GM10248 (cell line): ENCODE results near the gene CSKMT.
A peak's percentile ranks its signal among the peaks of the same experiment; 100 is the strongest.

Source experiments
- CTCF ChIA-PET: fragments of 300-600 bp; sonication (Branson Sonifier 250); formaldehyde crosslinking; extraction: SDS; loops from one replicate; lab custom pipeline; 2021; ENCODE audit warnings: antibody characterized with exemption; lab: Yijun Ruan, JAX
- POLR2A ChIA-PET: fragments of 350-650 bp; sonication (Branson Sonifier 250); formaldehyde crosslinking; extraction: SDS; loops from one replicate; lab custom pipeline; 2020; ENCODE audit warnings: antibody characterized with exemption; lab: Yijun Ruan, JAX
- DNase-seq: peaks from one replicate; pipeline ENCODE4 v3.0.0; 2012; ENCODE audit errors: extremely low spot score
- CTCF ChIP-seq: IDR thresholded peaks from 2 replicates; pipeline ENCODE4 v1.5.1; 2012; ENCODE audit warnings: mild to moderate bottlenecking, low read depth; ENCODE audit errors: extremely low read depth, missing control alignments, control extremely low read depth

CSKMT gene

GRCh38 chr11:62627713-62628112 lies 37.4 kb upstream of the CSKMT start:
- ChIA-PET POLR2A (no interaction called here), CTCF (interaction anchor here (1.0 to 2.2 kb wide), 3 partner anchors 16 to 142 kb away, joined by 3 to 6 read pairs (median 4); partner anchors contain the start of gene EML3)
- no peak for DNase-seq
- no peak for TF ChIP-seq CTCF

GRCh38 chr11:62632492-62632891 lies 32.6 kb upstream of the CSKMT start:
- no peak for TF ChIP-seq CTCF
- POLR2A ChIA-PET = no interaction called here
- DNase-seq = no peak
- CTCF ChIA-PET = interaction anchor here (0.8 to 1.1 kb wide), 2 partner anchors 10 to 69 kb away, joined by 3 read pairs; no protein-coding TSS in a partner anchor

- POLR2A ChIA-PET = interaction anchor here (0.6 to 2.5 kb wide), 3 partner anchors 16 to 110 kb away, joined by 3 to 15 read pairs (median 3); partner anchors contain the start of genes C11orf98, CSKMT and ZBTB3
Measured at GRCh38 chr11:62644220-62644619, 20.9 kb upstream of the CSKMT start.

GRCh38 chr11:62645671-62645945 lies 19.5 kb upstream of the CSKMT start:
- CTCF ChIA-PET = interaction anchor here (0.7 to 1.6 kb wide), 9 partner anchors 10 to 35 kb away, joined by 3 to 6 read pairs (median 4); partner anchors contain the start of gene B3GAT3
- no peak for TF ChIP-seq CTCF
- POLR2A ChIA-PET = interaction anchor here (0.6 to 2.2 kb wide), 4 partner anchors 19 to 212 kb away, joined by 3 to 27 read pairs (median 6); partner anchors contain the start of genes C11orf98, CSKMT and TUT1
- no peak for DNase-seq

More at GRCh38 chr11:62644220-62644619, 20.9 kb upstream of the CSKMT start:
- CTCF ChIA-PET = interaction anchor here (1.4 to 1.5 kb wide), 2 partner anchors 19 to 125 kb away, joined by 3 read pairs; no protein-coding TSS in a partner anchor
- TF ChIP-seq CTCF = no peak
- no peak for DNase-seq

GRCh38 chr11:62645946-62646824 lies 18.9 kb upstream of the CSKMT start, which contains the start of gene GANAB:
GANAB (minus strand) TSS chr11:62646613; CDS start chr11:62646599, 14 bp downstream.
- ChIA-PET CTCF (interaction anchor here (0.7 to 1.6 kb wide), 10 partner anchors 9 to 34 kb away, joined by 3 to 6 read pairs (median 4); partner anchors contain the start of gene B3GAT3), POLR2A (interaction anchor here (0.5 to 2.2 kb wide), 6 partner anchors 19 to 980 kb away, joined by 3 to 27 read pairs (median 4); partner anchors contain the start of genes C11orf98, CSKMT, TUT1 and UQCC3)
- no peak for TF ChIP-seq CTCF
- DNase-seq = peak; percentile 100
